Lower leg skin (tissue), 3 donors: ENCODE measurements around the gene RAET1E.

Experiments used
- CTCF ChIP-seq, 3 donors: fragments of 450-650 bp; IDR thresholded peaks; one replicate each; pipeline ENCODE4 v1.5.1; 2016; ENCODE audit warnings: antibody characterized with exemption in 3 of 3, mild to moderate bottlenecking in 3 of 3, moderate library complexity in 2 of 3
- POLR2A ChIP-seq, 2 donors: fragments of 450-650 bp; IDR thresholded peaks; one replicate each; pipeline ENCODE4 v1.6.1; 2016 to 2017; ENCODE audit warnings: antibody characterized with exemption in 2 of 2, mild to moderate bottlenecking in 1 of 2, moderate library complexity in 1 of 2

- TF ChIP-seq CTCF (IDR thresholded peaks at IDR 0.05), result no peak
- TF ChIP-seq POLR2A (IDR thresholded peaks at IDR 0.05), result no peak
Observed at GRCh38 chr6:149939356-149939648, 41.4 kb upstream of the RAET1E start.
